NB4 (cell line): ENCODE data around the gene NTSR1.

Experiments
- CTCF ChIP-seq: IDR thresholded peaks from one replicate; pipeline ENCODE4 v1.5.1; 2012; ENCODE audit warnings: low read depth, low read length
- POLR2A ChIP-seq: IDR thresholded peaks from 2 replicates; pipeline ENCODE4 v1.6.1; 2011; ENCODE audit warnings: mild to moderate bottlenecking; ENCODE audit not compliant: insufficient read length; ENCODE audit errors: extremely low read depth
- TF ChIP-seq, protein P1 (sequence below): IDR thresholded peaks from 2 replicates; pipeline ENCODE4 v1.6.1; 2011; ENCODE audit warnings: low read depth, low read length

DNA sequence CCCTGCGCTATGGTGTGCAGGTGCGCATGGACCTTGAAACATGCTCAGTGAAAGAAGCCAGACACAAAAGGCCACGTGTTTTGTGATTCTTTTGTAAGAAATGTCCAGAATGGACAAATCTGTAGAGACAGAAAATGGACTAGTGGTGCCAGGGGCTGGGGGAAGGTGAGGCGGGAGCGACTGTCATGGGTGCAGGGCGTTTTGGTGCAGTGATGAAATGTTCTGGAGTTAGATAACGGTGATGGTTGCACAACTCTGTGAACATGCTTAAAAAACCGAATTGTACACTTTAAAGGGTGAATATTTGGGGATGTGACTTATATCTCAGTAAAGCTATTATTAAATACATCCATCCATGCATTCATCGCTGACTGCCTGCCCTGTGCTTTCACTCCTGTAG, 31.7 kb upstream of the NTSR1 start:
- TF ChIP-seq, protein P1, sequence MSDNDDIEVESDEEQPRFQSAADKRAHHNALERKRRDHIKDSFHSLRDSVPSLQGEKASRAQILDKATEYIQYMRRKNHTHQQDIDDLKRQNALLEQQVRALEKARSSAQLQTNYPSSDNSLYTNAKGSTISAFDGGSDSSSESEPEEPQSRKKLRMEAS = peak; percentile 43; the same call in 1 of the 2 replicates
- TF ChIP-seq CTCF (no peak), POLR2A (no peak)
